Mucosa of descending colon (tissue), 3 donors: Measurements from ENCODE around the gene EXPH5. TPM values are rescaled to one million over a fixed set of nuclear protein-coding genes. Genes with fewer than 3 reads are reported as not detected.

Experiments
- ATAC-seq: fragments of 200-7000 bp; cut with Tn5 transposase; one replicate; pipeline ENCODE4 v1.9.1; 2020; ENCODE audit warnings: mild to moderate bottlenecking, moderate library complexity
- DNase-seq, 3 donors: peaks; one replicate each; pipeline ENCODE4 v3.0.0-alpha.2; 2020
- H3K36me3 ChIP-seq: fragments of 200-600 bp; one replicate; pipeline ENCODE4 v1.8.0; 2021; ENCODE audit warnings: low read depth, mild to moderate bottlenecking
- H3K4me1 ChIP-seq: fragments of 200-600 bp; one replicate; pipeline ENCODE4 v1.8.0; 2021; ENCODE audit warnings: low read depth, mild to moderate bottlenecking
- H3K4me3 ChIP-seq: fragments of 200-600 bp; one replicate; pipeline ENCODE4 v1.8.0; 2021; ENCODE audit warnings: mild to moderate bottlenecking
- H3K9me3 ChIP-seq: fragments of 200-600 bp; one replicate; pipeline ENCODE4 v1.8.0; 2021; ENCODE audit warnings: mild to moderate bottlenecking
- intact Hi-C, 2 donors: fragments of 100-400 bp; cut with DNase I in 1 of 2; cut with micrococcal nuclease in 1 of 2; formaldehyde crosslinking; loops; one replicate each; pipeline versions ENCODE4 v1.11.0 to v1.11.1; 2022; cut with DNase I, micrococcal nuclease
- total RNA-seq, 3 donors: library from RNA; stranded (reverse); fragmentation: NEBNext Ultra II Directional in 2 of 3; extraction: Animal tissue kit (Norgen Biotek cat#: 25700) in 2 of 3; gene quantifications; one replicate each; pipeline versions ENCODE4 v1.2.1 to v1.2.4, GENCODE V29; 2021 to 2023
- TF ChIP-seq, protein P1 (sequence below): fragments of 200-600 bp; IDR thresholded peaks from one replicate; pipeline ENCODE4 v1.8.0; 2022; ENCODE audit warnings: antibody characterized with exemption, mild to moderate bottlenecking
- donor health status: DM: no; HTN: no; CAD: no; lungs with moderate emphysema.
- donor health status: DM: no; HTN: no; CAD: no.
- donor health status: DM: no; HTN: yes; CAD: no.

The EXPH5 gene
- total RNA-seq, 3 donors from 2014 or later = 22.4 to 79.3 (median 26.1) TPM

DNA sequence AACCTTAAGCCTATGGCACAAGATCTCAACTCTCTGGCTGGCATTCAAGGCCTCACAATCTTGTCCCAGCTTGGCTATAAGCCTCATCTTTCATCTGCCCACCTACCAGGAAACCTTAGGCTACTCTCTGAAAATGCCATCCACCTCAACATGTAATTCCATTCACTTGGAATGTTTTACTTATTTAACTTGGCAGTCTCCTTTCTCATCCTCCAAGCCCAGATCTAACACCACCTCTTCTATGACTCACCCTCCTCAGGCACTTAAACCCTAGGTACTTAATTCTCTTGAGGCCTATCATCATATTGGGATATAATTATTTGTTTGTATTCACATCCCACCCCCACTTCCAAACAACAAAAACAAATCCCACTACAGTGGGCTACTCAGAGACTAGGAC, 110.4 kb downstream of the EXPH5 start:
- H3K4me3 ChIP-seq = no peak overlapping the region
- no peak for ATAC-seq
- TF ChIP-seq, protein P1, sequence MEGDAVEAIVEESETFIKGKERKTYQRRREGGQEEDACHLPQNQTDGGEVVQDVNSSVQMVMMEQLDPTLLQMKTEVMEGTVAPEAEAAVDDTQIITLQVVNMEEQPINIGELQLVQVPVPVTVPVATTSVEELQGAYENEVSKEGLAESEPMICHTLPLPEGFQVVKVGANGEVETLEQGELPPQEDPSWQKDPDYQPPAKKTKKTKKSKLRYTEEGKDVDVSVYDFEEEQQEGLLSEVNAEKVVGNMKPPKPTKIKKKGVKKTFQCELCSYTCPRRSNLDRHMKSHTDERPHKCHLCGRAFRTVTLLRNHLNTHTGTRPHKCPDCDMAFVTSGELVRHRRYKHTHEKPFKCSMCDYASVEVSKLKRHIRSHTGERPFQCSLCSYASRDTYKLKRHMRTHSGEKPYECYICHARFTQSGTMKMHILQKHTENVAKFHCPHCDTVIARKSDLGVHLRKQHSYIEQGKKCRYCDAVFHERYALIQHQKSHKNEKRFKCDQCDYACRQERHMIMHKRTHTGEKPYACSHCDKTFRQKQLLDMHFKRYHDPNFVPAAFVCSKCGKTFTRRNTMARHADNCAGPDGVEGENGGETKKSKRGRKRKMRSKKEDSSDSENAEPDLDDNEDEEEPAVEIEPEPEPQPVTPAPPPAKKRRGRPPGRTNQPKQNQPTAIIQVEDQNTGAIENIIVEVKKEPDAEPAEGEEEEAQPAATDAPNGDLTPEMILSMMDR = no peak
- H3K36me3 ChIP-seq = no peaks in the 10 kb centered on the region
- intact Hi-C loops = no loop called here
- no peaks in the 10 kb centered on the region for H3K9me3 ChIP-seq
- DNase-seq = no peak
- H3K4me1 ChIP-seq = no peaks in the 10 kb centered on the region

DNA sequence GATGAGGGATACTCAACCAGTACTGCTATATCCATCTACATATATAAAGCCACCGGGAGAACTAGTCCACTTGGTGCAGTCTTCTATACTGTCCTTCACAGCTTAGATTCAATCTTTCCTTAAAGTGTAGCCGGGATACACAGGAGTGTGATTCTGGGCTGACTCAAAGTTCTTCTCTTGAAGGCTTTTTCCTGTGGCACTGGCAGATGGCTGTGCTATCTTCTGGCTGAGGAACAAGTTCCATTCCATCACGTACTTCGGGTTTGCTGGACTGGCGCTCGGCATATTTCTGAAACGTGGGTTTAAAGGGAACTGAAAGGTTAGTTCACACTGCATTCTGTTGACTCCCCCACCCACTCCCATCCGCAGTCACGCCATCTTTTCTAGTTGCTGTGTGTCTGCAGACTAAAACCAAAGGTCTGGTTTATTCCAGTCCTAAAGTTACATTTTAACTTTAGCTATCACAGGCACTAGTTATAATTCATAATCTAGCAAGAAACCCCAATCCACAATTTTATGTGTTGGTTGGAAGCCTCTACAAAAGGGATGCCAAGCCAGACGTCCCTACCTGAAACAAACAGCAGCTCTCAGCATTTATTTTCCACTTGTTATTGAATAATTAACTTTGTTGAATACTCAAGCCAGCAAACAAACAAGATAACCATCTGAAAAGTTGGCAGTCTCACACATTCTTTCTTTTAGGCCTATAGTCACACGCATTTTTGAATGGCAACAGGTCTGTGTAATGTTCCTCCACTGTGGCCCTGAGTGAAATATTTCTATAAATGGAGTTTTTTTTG, 118.7 kb downstream of the EXPH5 start:
- intact Hi-C loops = no loop called here

DNA sequence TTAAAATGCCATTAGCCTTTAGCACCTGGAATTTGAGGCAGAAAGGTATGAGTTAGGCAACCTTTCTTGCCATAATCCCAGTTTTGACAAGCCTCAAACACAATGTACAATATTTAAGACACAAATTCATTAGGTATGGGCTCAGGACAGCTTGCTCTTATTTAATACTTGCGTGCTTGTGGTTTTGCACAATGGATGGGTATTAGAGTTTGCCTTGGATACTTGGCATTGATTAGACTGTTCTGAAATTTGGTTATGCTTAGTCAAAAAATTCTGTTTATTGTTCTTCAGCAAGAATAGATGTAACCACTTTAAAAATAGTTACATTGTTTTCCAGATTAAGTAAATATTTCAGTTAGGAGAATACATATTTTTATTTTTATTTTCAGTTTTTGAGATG, 120.9 kb downstream of the EXPH5 start:
- DNase-seq (no peak), ATAC-seq (no peak)
- no peak overlapping the region for H3K4me3 ChIP-seq
- no peaks in the 10 kb centered on the region for H3K36me3 ChIP-seq
- no peaks in the 10 kb centered on the region for H3K9me3 ChIP-seq
- intact Hi-C loops = no loop called here
- peaks cover 7% of the 10 kb centered on the region for H3K4me1 ChIP-seq
- TF ChIP-seq, protein P1 = no peak

More for the DNA sequence above, 118.7 kb downstream of the EXPH5 start:
- Histone ChIP-seq H3K36me3 (no peaks in the 10 kb centered on the region), H3K4me1 (peaks cover 5% of the 10 kb centered on the region), H3K4me3 (no peak overlapping the region), H3K9me3 (no peaks in the 10 kb centered on the region)
- ATAC-seq = no peak
- DNase-seq = no peak
- TF ChIP-seq, protein P1 = no peak

DNA sequence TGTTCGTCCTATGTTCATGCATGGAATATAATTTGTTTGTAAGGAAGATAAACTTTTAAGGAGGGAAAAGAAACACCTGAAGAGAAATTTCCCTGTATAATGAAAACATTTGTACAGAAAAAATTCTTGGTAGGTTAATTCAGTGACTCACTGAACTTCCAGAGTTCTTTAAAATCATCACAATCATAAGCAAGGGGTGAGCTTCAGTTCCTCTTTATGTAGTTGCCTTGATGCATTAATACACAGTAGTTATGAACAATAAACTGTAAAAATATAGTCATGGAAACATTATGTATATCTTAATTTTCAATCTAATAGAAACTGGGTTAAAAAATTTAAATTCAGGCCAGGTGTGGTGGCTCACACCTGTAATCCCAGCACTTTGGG, 125.1 kb downstream of the EXPH5 start:
- no peak for DNase-seq
- no peak overlapping the region for H3K4me3 ChIP-seq
- intact Hi-C loops = loop anchor here in 1 of 2 donors (5.0 kb wide), 1 partner anchor 246 kb away; the partner anchor contains the start of genes ATM and NPAT
- H3K9me3 ChIP-seq = no peaks in the 10 kb centered on the region
- no peaks in the 10 kb centered on the region for H3K36me3 ChIP-seq
- no peak for ATAC-seq
- TF ChIP-seq, protein P1 = no peak
- peaks cover 3% of the 10 kb centered on the region for H3K4me1 ChIP-seq

DNA sequence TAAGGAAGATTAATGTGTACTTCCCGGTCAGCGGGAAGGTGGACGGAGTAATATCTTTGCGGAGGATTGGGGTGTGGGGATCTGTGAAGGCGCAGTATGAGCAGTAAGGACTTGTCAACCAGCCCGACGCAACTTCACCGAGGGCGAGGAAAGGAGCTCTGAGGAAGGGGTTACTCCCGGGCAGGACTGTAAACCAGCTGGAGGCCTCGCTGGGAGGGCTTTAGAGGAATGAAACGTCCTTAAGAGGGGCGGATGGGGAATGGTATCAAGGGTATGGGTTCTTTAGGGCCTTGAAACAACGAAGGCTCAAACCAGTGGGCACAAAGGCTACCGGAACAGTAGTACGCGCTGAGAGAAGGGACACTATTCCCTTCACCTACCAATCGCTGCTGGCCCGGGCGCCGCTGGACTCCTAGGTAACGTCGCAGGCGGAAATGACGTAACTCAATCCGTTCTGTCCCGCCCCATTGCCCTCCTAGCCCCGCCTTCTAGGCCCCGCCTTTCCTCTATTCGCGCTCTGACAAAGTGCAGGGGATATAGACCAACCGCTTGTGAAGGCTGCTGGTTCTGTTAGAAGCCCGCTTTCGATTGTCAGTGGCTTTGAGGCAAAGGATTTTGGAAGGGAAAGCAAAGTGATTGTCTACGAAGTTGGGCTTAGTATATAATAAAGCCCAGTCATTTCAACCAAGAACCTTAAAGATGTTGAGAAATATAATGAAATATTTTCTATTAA, 126.3 kb downstream of the EXPH5 start, which contains the start of gene C11orf65:
TSS of gene C11orf65 (minus strand) at position 439 of the 733 bp plus-strand sequence. CDS start 5,970 bp downstream, outside the sequence.
- TF ChIP-seq, protein P1 = no peak
- peak within 1 kb of the TSS; percentile 29 for H3K4me3 ChIP-seq
- no peaks in the 10 kb centered on the region for H3K9me3 ChIP-seq
- peaks cover 3% of the 10 kb centered on the region for H3K4me1 ChIP-seq
- DNase-seq (peak; percentile 96 to 98 (median 97)), ATAC-seq (peak; percentile 100)
- intact Hi-C loops = loop anchor here in 1 of 2 donors (5.0 kb wide), 1 partner anchor 245 kb away; the partner anchor contains the start of genes ATM and NPAT
- H3K36me3 ChIP-seq = no peaks in the 10 kb centered on the region
